HCT116 (cell line): ENCODE data around the gene SLC41A1. TPM values are rescaled to one million over a fixed set of nuclear protein-coding genes. Genes with fewer than 3 reads are reported as not detected.

Experiments
- ATAC-seq: fragments of 200-7000 bp; cut with Tn5 transposase; 2 replicates; pipeline ENCODE4 v1.9.1; 2020; ENCODE audit warnings: mild to moderate bottlenecking, moderate library complexity
- BruUV-seq: library from RNA; stranded (reverse); fragments of 400-500 nt; replicated peaks from 2 replicates; lab custom pipeline; 2021; lab: Mats Ljungman, UMichigan
- CTCF ChIA-PET: fragments of 300-600 bp; sonication (Branson Sonifier 250); formaldehyde crosslinking; loops from one replicate; lab custom pipeline; 2021; ENCODE audit warnings: antibody characterized with exemption; lab: Charles Lee
- POLR2A ChIA-PET: fragments of 300-600, 350-600 bp; sonication (Branson Sonifier 250); formaldehyde crosslinking; loops from one replicate; lab custom pipeline; 2021; ENCODE audit warnings: antibody characterized with exemption; lab: Charles Lee
- RAD21 ChIA-PET, 2 experiments: fragments of 300-600 bp; sonication (Branson Sonifier 250); formaldehyde crosslinking; loops; one replicate each; lab custom pipeline; 2023; ENCODE audit warnings: low total read pairs in 2 of 2; ENCODE audit not compliant: uncharacterized antibody in 2 of 2, unreplicated experiment in 2 of 2, low non-redundant PET in 1 of 2; lab: Charles Lee
- DNase-seq: peaks from one replicate; pipeline ENCODE4 v3.0.0-alpha.2; 2010; ENCODE audit warnings: low read depth, low spot score
- H2AFZ ChIP-seq: fragments of 200-600 bp; shearing (Covaris generic), sonication (generic); 2 replicates; pipeline ENCODE4 v1.6.1; 2017; ENCODE audit warnings: low read depth, mixed run types, mixed read lengths, antibody characterized with exemption, low read length; ENCODE audit not compliant: poor library complexity, severe bottlenecking
- H3K27ac ChIP-seq: 2 replicates; pipeline ENCODE4 v1.5.1; 2012; ENCODE audit warnings: low read depth, low read length
- H3K27me3 ChIP-seq: fragments of 200-600 bp; sonication (generic); 2 replicates; pipeline ENCODE4 v1.6.1; 2016; ENCODE audit warnings: mixed run types, low read length, mixed read lengths; ENCODE audit not compliant: insufficient read depth
- H3K36me3 ChIP-seq, 2 experiments: fragments of 200-500 bp in 1 of 2; fragments of 200-600 bp in 1 of 2; sonication (Bioruptor generic) in 1 of 2; sonication (generic) in 1 of 2; 2 replicates each; pipeline versions ENCODE4 v1.5.1 to v1.6.1; 2014 to 2016; ENCODE audit warnings: low read length in 2 of 2, inconsistent platforms in 1 of 2, mixed read lengths in 1 of 2, mixed run types in 1 of 2; ENCODE audit not compliant: insufficient read depth in 2 of 2, control insufficient read depth in 1 of 2
- H3K4me1 ChIP-seq, 2 experiments: fragments of 200-600 bp in 1 of 2; sonication (generic) in 1 of 2; 2 replicates each; pipeline versions ENCODE4 v1.5.1 to v1.6.1; 2012 to 2017; ENCODE audit warnings: low read length in 2 of 2, inconsistent platforms in 1 of 2, mild to moderate bottlenecking in 1 of 2, mixed read lengths in 1 of 2, mixed run types in 1 of 2, moderate library complexity in 1 of 2; ENCODE audit not compliant: insufficient read depth in 2 of 2, control insufficient read depth in 1 of 2
- H3K4me2 ChIP-seq: fragments of 200-600 bp; sonication (generic); 2 replicates; pipeline ENCODE4 v1.6.1; 2017; ENCODE audit warnings: mixed run types, low read length, mixed read lengths
- H3K4me3 ChIP-seq, 2 experiments: fragments of 200-600 bp in 1 of 2; sonication (generic) in 1 of 2; replicated peaks in 1 of 2; 2 replicates each; pipeline ENCODE4 v1.5.1; 2011 to 2016; ENCODE audit warnings: low read length in 2 of 2, control low read depth in 1 of 2, low read depth in 1 of 2, mild to moderate bottlenecking in 1 of 2, mixed read lengths in 1 of 2, mixed run types in 1 of 2
- H3K79me2 ChIP-seq: fragments of 200-600 bp; sonication (generic); 2 replicates; pipeline ENCODE4 v1.6.1; 2017; ENCODE audit warnings: mild to moderate bottlenecking, mixed run types, low read length, moderate library complexity, mixed read lengths; ENCODE audit not compliant: insufficient read depth
- H3K9ac ChIP-seq: fragments of 200-600 bp; sonication (generic); 2 replicates; pipeline ENCODE4 v1.6.1; 2016; ENCODE audit warnings: low read length, mixed read lengths
- H3K9me2 ChIP-seq: fragments of 200-600 bp; sonication (generic), shearing (Covaris generic); 2 replicates; pipeline ENCODE4 v1.6.1; 2017; ENCODE audit warnings: mixed run types, mild to moderate bottlenecking, moderate library complexity; ENCODE audit not compliant: insufficient read depth
- H3K9me3 ChIP-seq, 2 experiments: fragments of 200-500 bp in 1 of 2; fragments of 200-600 bp in 1 of 2; sonication (Bioruptor generic) in 1 of 2; sonication (generic) in 1 of 2; 2 replicates each; pipeline ENCODE4 v1.6.1; 2014 to 2017; ENCODE audit warnings: low read length in 2 of 2, mixed read lengths in 2 of 2, inconsistent platforms in 1 of 2, low read depth in 1 of 2, mild to moderate bottlenecking in 1 of 2, mixed run types in 1 of 2, moderate library complexity in 1 of 2; ENCODE audit not compliant: control insufficient read depth in 1 of 2, insufficient read depth in 1 of 2
- H4K20me1 ChIP-seq: fragments of 200-600 bp; sonication (generic), shearing (Covaris generic); 2 replicates; pipeline ENCODE4 v1.6.1; 2017; ENCODE audit warnings: mixed run types, mild to moderate bottlenecking, moderate library complexity; ENCODE audit not compliant: insufficient read depth
- CTCF ChIP-seq, 3 experiments: fragments of 200-600 bp in 1 of 3; sonication (generic) in 1 of 3; IDR thresholded peaks in 2 of 3; conservative IDR thresholded peaks in 1 of 3; 2 replicates each; pipeline ENCODE4 v1.5.1; 2012 to 2017; ENCODE audit warnings: low read depth in 2 of 3, low read length in 2 of 3, antibody characterized with exemption in 1 of 3, borderline replicate concordance in 1 of 3, control low read depth in 1 of 3, mild to moderate bottlenecking in 1 of 3, mixed read lengths in 1 of 3, mixed run types in 1 of 3, moderate library complexity in 1 of 3; ENCODE audit not compliant: insufficient read depth in 1 of 3
- POLR2A ChIP-seq: IDR thresholded peaks from 2 replicates; pipeline ENCODE4 v1.7.0; 2011; ENCODE audit warnings: borderline replicate concordance; ENCODE audit not compliant: insufficient read depth, insufficient read length; ENCODE audit errors: extremely low read depth
- intact Hi-C: fragments of 100-400 bp; cut with micrococcal nuclease; formaldehyde crosslinking; loops from 2 replicates; pipeline ENCODE4 v1.10.0; 2022
- total RNA-seq: library from RNA; stranded (reverse); gene quantifications from one replicate; pipeline ENCODE4 v1.2.1, GENCODE V29; 2021; ENCODE audit not compliant: unreplicated experiment

SLC41A1 gene
- total RNA-seq, 1 experiment from 2014 or later = 35.9 TPM

GRCh38 chr1:205739348-205740160, 73.4 kb downstream of the SLC41A1 start:
- H3K4me2 ChIP-seq = no peak overlapping the region
- ChIA-PET RAD21 (no interaction called here), CTCF (interaction anchor here (0.6 to 2.0 kb wide), 3 partner anchors 25 to 81 kb away, joined by 3 to 13 read pairs (median 3); no protein-coding TSS in a partner anchor), POLR2A (interaction anchor here (0.7 to 1.0 kb wide), 2 partner anchors 10 to 831 kb away, joined by 3 read pairs; no protein-coding TSS in a partner anchor)
- DNase-seq (no peak), ATAC-seq (peak; percentile 47; the same call in 1 of the 2 replicates)
- no peak overlapping the region for H3K27ac ChIP-seq
- H4K20me1 ChIP-seq = 0 out of 2 replicates have a peak, but pooled peaks cover 10% of the 10 kb centered on the region
- no peak overlapping the region for H2AFZ ChIP-seq
- intact Hi-C loops = no loop called here
- H3K79me2 ChIP-seq = peaks cover 97% of the 10 kb centered on the region
- H3K4me1 ChIP-seq = peaks cover 20 to 29% of the 10 kb centered on the region in 2 experiments
- no peaks in the 10 kb centered on the region for H3K27me3 ChIP-seq
- H3K4me3 ChIP-seq = no peak overlapping the region
- H3K36me3 ChIP-seq = no peaks in the 10 kb centered on the region; a peak in 2 of 4 replicates
- TF ChIP-seq POLR2A (no peak), CTCF (IDR thresholded peaks at IDR 0.05 in 2 of 3, conservative IDR thresholded peaks at IDR 0.05 in 1 of 3; ENCODE audit: borderline replicate concordance in 1 of 3, insufficient read depth in 1 of 3, low read depth in 2 of 3, low read length in 2 of 3) (peak in 2 of 3 experiments; percentile 19 to 20; a peak in 3 of 6 replicates)
- no peaks in the 10 kb centered on the region for H3K9me2 ChIP-seq
- BruUV-seq = no TSS peak
- H3K9me3 ChIP-seq = no peaks in the 10 kb centered on the region
- no peak overlapping the region for H3K9ac ChIP-seq

Other genes with a start within 250 kb of the SLC41A1 start
- gene ELK4, start 181.2 kb downstream of the SLC41A1 start, total RNA-seq = 46.2 TPM
- gene SLC45A3, start 132.7 kb downstream of the SLC41A1 start, total RNA-seq = 12.3 TPM
- gene NUCKS1, start 63.0 kb downstream of the SLC41A1 start, total RNA-seq = 237 TPM
- 17.7 TPM for gene RAB29, start 37.7 kb downstream of the SLC41A1 start, total RNA-seq
- not detected for gene PM20D1, start 36.9 kb upstream of the SLC41A1 start, total RNA-seq
- gene SLC26A9, start 130.3 kb upstream of the SLC41A1 start, total RNA-seq = not detected
- 0.22 TPM for gene RAB7B, start 190.2 kb upstream of the SLC41A1 start, total RNA-seq
- gene CTSE, start 210.7 kb upstream of the SLC41A1 start, total RNA-seq = 0.12 TPM
- not detected for gene RHEX, start 240.0 kb upstream of the SLC41A1 start, total RNA-seq